K562 (cell line): ENCODE results near the gene MMP11. TPM values are rescaled to one million over a fixed set of nuclear protein-coding genes. Genes with fewer than 3 reads are reported as not detected.

Source experiments
- ATAC-seq: fragments of 200-7000 bp; cut with Tn5 transposase; 3 replicates; pipeline ENCODE4 v1.9.1; 2020; ENCODE audit warnings: moderate library complexity
- BruUV-seq: library from RNA; stranded (reverse); fragments of 400-500 nt; replicated peaks from 2 replicates; lab custom pipeline; 2021; lab: Mats Ljungman, UMichigan
- CTCF ChIA-PET: fragments of 300-600 bp; formaldehyde crosslinking; extraction: SDS; loops from one replicate; lab custom pipeline; 2021; ENCODE audit warnings: low intra/inter-chr PET ratio; lab: Yijun Ruan, JAX
- POLR2A ChIA-PET: fragments of 300-600, 350-650 bp; sonication (Branson Sonifier 250); formaldehyde crosslinking; extraction: SDS; loops from one replicate; lab custom pipeline; 2021; ENCODE audit warnings: antibody characterized with exemption, inconsistent platforms; lab: Yijun Ruan, JAX
- DNase-seq, 4 experiments: peaks; one replicate each; pipeline versions ENCODE4 v3.0.0 to v3.0.0-alpha.2; 2011 to 2018; ENCODE audit warnings: low spot score in 3 of 4, mixed read lengths in 3 of 4; ENCODE audit errors: extremely low read depth in 1 of 4
- FAIRE-seq: peaks from 2 replicates; lab custom pipeline; 2011; peaks lifted over from hg19 to GRCh38; lab: Jason Lieb, UNC
- H2AFZ ChIP-seq: 2 replicates; pipeline ENCODE4 v1.6.0; 2011; ENCODE audit warnings: low read depth, low read length, control low read depth, inconsistent platforms
- H3K27ac ChIP-seq: fragments of 200-600 bp; 3 replicates; pipeline ENCODE4 v1.8.0; 2011; ENCODE audit warnings: low read depth, mild to moderate bottlenecking, control low read depth, inconsistent platforms, low read length, moderate library complexity, mixed read lengths; ENCODE audit errors: extremely low read depth
- H3K27me3 ChIP-seq, 2 experiments: fragments of 300-600 bp in 1 of 2; 2 replicates in 1 of 2; 3 replicates in 1 of 2; pipeline versions ENCODE4 v1.6.0 to v1.8.0; 2011; ENCODE audit warnings: inconsistent platforms in 2 of 2, low read length in 2 of 2, mild to moderate bottlenecking in 1 of 2, mixed read lengths in 1 of 2, moderate library complexity in 1 of 2; ENCODE audit not compliant: control insufficient read depth in 2 of 2, insufficient read depth in 2 of 2
- H3K36me3 ChIP-seq: fragments of 300-600 bp; 3 replicates; pipeline ENCODE4 v1.8.0; 2011; ENCODE audit warnings: mild to moderate bottlenecking, low read length, inconsistent platforms; ENCODE audit not compliant: control insufficient read depth, insufficient read depth
- H3K4me1 ChIP-seq, 2 experiments: fragments of 200-600 bp in 1 of 2; replicated peaks in 1 of 2; 2 replicates in 1 of 2; 3 replicates in 1 of 2; pipeline versions ENCODE4 v1.5.1 to v1.8.0; 2011; ENCODE audit warnings: inconsistent platforms in 2 of 2, low read length in 2 of 2, mild to moderate bottlenecking in 1 of 2, mixed read lengths in 1 of 2, moderate library complexity in 1 of 2; ENCODE audit not compliant: control insufficient read depth in 2 of 2, insufficient read depth in 2 of 2
- H3K4me2 ChIP-seq: 2 replicates; pipeline ENCODE4 v1.6.1; 2011; ENCODE audit warnings: low read length, control low read depth, inconsistent platforms, mixed read lengths; ENCODE audit not compliant: insufficient read depth
- H3K4me3 ChIP-seq: fragments of 200-600 bp; sonication (generic), shearing (Covaris generic); 2 replicates; pipeline ENCODE4 v1.5.1; 2016; ENCODE audit warnings: control low read depth, inconsistent platforms
- H3K79me2 ChIP-seq: fragments of 200-600 bp; 3 replicates; pipeline ENCODE4 v1.8.0; 2011; ENCODE audit warnings: low read length, inconsistent platforms; ENCODE audit not compliant: control insufficient read depth, insufficient read depth
- H3K9ac ChIP-seq, 2 experiments: 2 replicates each; pipeline versions ENCODE4 v1.6.0 to v1.6.1; 2011; ENCODE audit warnings: low read depth in 2 of 2, low read length in 2 of 2, control low read depth in 1 of 2, inconsistent platforms in 1 of 2, mild to moderate bottlenecking in 1 of 2, mixed read lengths in 1 of 2; ENCODE audit not compliant: insufficient read depth in 1 of 2
- H3K9me1 ChIP-seq: one replicate; pipeline ENCODE4 v1.6.0; 2011; ENCODE audit warnings: inconsistent platforms, mild to moderate bottlenecking, low read length, moderate library complexity; ENCODE audit not compliant: control insufficient read depth, insufficient read depth
- H3K9me3 ChIP-seq: replicated peaks from 2 replicates; pipeline ENCODE4 v1.5.1; 2011; ENCODE audit warnings: low read depth, low read length, inconsistent platforms; ENCODE audit not compliant: control insufficient read depth, insufficient read depth
- H4K20me1 ChIP-seq: replicated peaks from 2 replicates; pipeline ENCODE4 v1.6.1; 2011; ENCODE audit warnings: low read length, inconsistent platforms, mixed read lengths; ENCODE audit not compliant: control insufficient read depth, insufficient read depth
- ETV5 ChIP-seq: sonication (generic); formaldehyde crosslinking; IDR thresholded peaks from 2 replicates; pipeline ENCODE4 v1.4.0; 2020; ENCODE audit warnings: low read depth, mild to moderate bottlenecking, missing genetic modification reagents
- HNRNPLL ChIP-seq: fragments of 200-400 bp; formaldehyde crosslinking; IDR thresholded peaks from 2 replicates; pipeline ENCODE4 v1.6.1; 2017; ENCODE audit warnings: low read length, low read depth, mild to moderate bottlenecking; ENCODE audit not compliant: poor library complexity, severe bottlenecking
- JUND ChIP-seq, 2 experiments: IDR thresholded peaks; 2 replicates in 1 of 2; 3 replicates in 1 of 2; pipeline ENCODE4 v1.6.1; 2011; ENCODE audit warnings: borderline replicate concordance in 2 of 2, low read depth in 2 of 2, low read length in 2 of 2, improper control_type of control experiment in 1 of 2, missing biosample characterization in 1 of 2, missing genetic modification characterization in 1 of 2, missing genetic modification reagents in 1 of 2
- KDM4B ChIP-seq, 2 experiments: fragments of 450-650 bp in 1 of 2; sonication (generic) in 1 of 2; IDR thresholded peaks; 2 replicates each; pipeline ENCODE4 v1.6.1; 2016 to 2017; ENCODE audit warnings: borderline replicate concordance in 2 of 2, antibody characterized with exemption in 1 of 2, low read depth in 1 of 2, mild to moderate bottlenecking in 1 of 2
- ZNF408 ChIP-seq: fragments of 250-450 bp; sonication (Bioruptor Pico); IDR thresholded peaks from 2 replicates; pipeline ENCODE4 v1.4.0; 2020; ENCODE audit warnings: low read depth, mild to moderate bottlenecking, moderate library complexity
- ZNF445 ChIP-seq: fragments of 250-450 bp; sonication (Bioruptor Pico); IDR thresholded peaks from 2 replicates; pipeline ENCODE4 v1.4.0; 2020; ENCODE audit warnings: low read depth, mild to moderate bottlenecking, moderate library complexity
- ZNF584 ChIP-seq: fragments of 200-800 bp; sonication (Bioruptor generic); IDR thresholded peaks from 2 replicates; pipeline ENCODE4 v1.6.1; 2016; ENCODE audit warnings: low read depth, mild to moderate bottlenecking, missing genetic modification characterization, missing compliant biosample characterization
- WGBS: fragments of 100-300 bp; shearing (Covaris generic); methylation state at CpG from one replicate; pipeline ENCODE4 v1.1.6; 2016; ENCODE audit warnings: low coverage, mixed read lengths; ENCODE audit not compliant: insufficient coverage; ENCODE audit errors: missing lambda C conversion rate; 5-methylcytosine and 5-hydroxymethylcytosine counted together
- in situ Hi-C: fragments of 300-500 bp; cut with MboI; formaldehyde crosslinking; loops from 4 replicates; pipeline ENCODE4 v1.15.0; 2018; ENCODE audit warnings: inconsistent platforms, mixed read lengths
- intact Hi-C: fragments of 100-400 bp; cut with micrococcal nuclease; formaldehyde crosslinking; loops from 2 replicates; pipeline ENCODE4 v1.14.2; 2022
- polyA plus RNA-seq, 8 experiments: library from polyadenylated mRNA; depleted of rRNA in 4 of 8; stranded (reverse) in 5 of 8; unstranded in 3 of 8; fragments of >200 nt; fragmentation: Nextera tagmentation in 2 of 8; fragmentation: Illumina TruSeq in 1 of 8; extraction: Ambion mirVana in 2 of 8; extraction: Trizol in 1 of 8; gene quantifications; 2 replicates each; pipeline versions ENCODE4 v1.2.1 to v1.2.3, GENCODE V29; 2011 to 2014; ENCODE audit warnings: inconsistent platforms in 1 of 8, missing spikeins in 1 of 8
- total RNA-seq, 7 experiments: library from RNA; depleted of rRNA in 6 of 7; stranded (reverse); fragments of >200 nt in 6 of 7; fragmentation: Illumina TruSeq in 2 of 7; extraction: Trizol in 2 of 7; gene quantifications; 2 replicates each; pipeline versions ENCODE4 v1.2.1 to v1.2.3, GENCODE V29; 2011 to 2021; ENCODE audit warnings: low replicate concordance in 1 of 7
- TF ChIP-seq, protein P1 (sequence below), 2 experiments: fragments of 200-800 bp in 1 of 2; sonication (Bioruptor generic) in 1 of 2; sonication (generic) in 1 of 2; formaldehyde crosslinking in 1 of 2; IDR thresholded peaks in 1 of 2; conservative IDR thresholded peaks in 1 of 2; 2 replicates each; pipeline versions ENCODE4 v1.5.0 to v1.6.1; 2016 to 2020; ENCODE audit warnings: missing compliant biosample characterization in 1 of 2, missing genetic modification characterization in 1 of 2, missing genetic modification reagents in 1 of 2

Gene MMP11
- total and polyA plus RNA-seq, 9 of the 15 experiments (the other 6 are each of a cell fraction or from before 2014, with no cell fraction given): 0.14 to 1.8 (median 1.1) TPM; not detected in 2

GRCh38 chr22:23769321-23769965, 3.2 kb upstream of the MMP11 start:
- POLR2A ChIA-PET: interaction anchor here (0.7 to 1.2 kb wide), 2 partner anchors 57 to 832 kb away, joined by 3 read pairs; no protein-coding TSS in a partner anchor

More at GRCh38 chr22:23769321-23769965, 3.2 kb upstream of the MMP11 start:
- Histone ChIP-seq H3K4me3 (no peak overlapping the region), H3K27me3 (no peaks in the 10 kb centered on the region), H3K79me2 (peaks cover 34% of the 10 kb centered on the region), H3K9ac (peak overlapping the region in 1 of 2 experiments; percentile 14; a peak in 2 of 4 replicates), H4K20me1 (peaks cover 15% of the 10 kb centered on the region), H2AFZ (no peak overlapping the region), H3K9me3 (no peaks in the 10 kb centered on the region), H3K4me2 (no peak overlapping the region), H3K27ac (no peak overlapping the region), H3K9me1 (peaks cover 5% of the 10 kb centered on the region), H3K4me1 (peaks cover 17 to 56% of the 10 kb centered on the region in 2 experiments; a peak in 4 of 5 replicates), H3K36me3 (peaks cover 16% of the 10 kb centered on the region)
- WGBS: 85% methylated on average over 2 of the region's 6 CpGs
- FAIRE-seq (no peak), ATAC-seq (no peak), DNase-seq (no peak)
- in situ Hi-C loops (no loop called here), intact Hi-C loops (loop anchor here (5.0 to 10.0 kb wide), 2 partner anchors 78 to 145 kb away; no protein-coding TSS in a partner anchor)
- CTCF ChIA-PET: interaction anchor here (2.7 kb wide), 1 partner anchor 80 kb away, joined by 15 read pairs; no protein-coding TSS in a partner anchor
- TF ChIP-seq, protein P1, sequence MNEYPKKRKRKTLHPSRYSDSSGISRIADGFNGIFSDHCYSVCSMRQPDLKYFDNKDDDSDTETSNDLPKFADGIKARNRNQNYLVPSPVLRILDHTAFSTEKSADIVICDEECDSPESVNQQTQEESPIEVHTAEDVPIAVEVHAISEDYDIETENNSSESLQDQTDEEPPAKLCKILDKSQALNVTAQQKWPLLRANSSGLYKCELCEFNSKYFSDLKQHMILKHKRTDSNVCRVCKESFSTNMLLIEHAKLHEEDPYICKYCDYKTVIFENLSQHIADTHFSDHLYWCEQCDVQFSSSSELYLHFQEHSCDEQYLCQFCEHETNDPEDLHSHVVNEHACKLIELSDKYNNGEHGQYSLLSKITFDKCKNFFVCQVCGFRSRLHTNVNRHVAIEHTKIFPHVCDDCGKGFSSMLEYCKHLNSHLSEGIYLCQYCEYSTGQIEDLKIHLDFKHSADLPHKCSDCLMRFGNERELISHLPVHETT (CRISPR knock-in tag; conservative IDR thresholded peaks at IDR 0.05 in 1 of 2, IDR thresholded peaks at IDR 0.05 in 1 of 2): no peak
- TF ChIP-seq ZNF408 (CRISPR knock-in tag) (no peak), ZNF445 (CRISPR knock-in tag) (no peak), ZNF584 (CRISPR knock-in tag) (no peak), KDM4B (IDR thresholded peaks at IDR 0.05; ENCODE audit: borderline replicate concordance in 2 of 2, low read depth in 1 of 2) (no peak), HNRNPLL (no peak), JUND (IDR thresholded peaks at IDR 0.05; ENCODE audit: borderline replicate concordance, low read depth, low read length) (no peak), JUND (tag; IDR thresholded peaks at IDR 0.05; ENCODE audit: borderline replicate concordance, low read depth, low read length) (no peak), ETV5 (no peak)
- BruUV-seq: no TSS peak
